SK-N-SH (cell line): ENCODE measurements around the gene TNRC6C. TPM values are rescaled to one million over a fixed set of nuclear protein-coding genes. Genes with fewer than 3 reads are reported as not detected.

Experiments used
- CTCF ChIA-PET: fragments of 300-600, 350-600 bp; formaldehyde crosslinking; extraction: SDS; loops from one replicate; lab custom pipeline; 2021; lab: Yijun Ruan, JAX
- POLR2A ChIA-PET: fragments of 350-600 bp; sonication (Branson Sonifier 250); formaldehyde crosslinking; extraction: SDS; loops from one replicate; lab custom pipeline; 2020; ENCODE audit warnings: antibody characterized with exemption, inconsistent platforms; lab: Yijun Ruan, JAX
- DNase-seq: peaks from one replicate; pipeline ENCODE4 v3.0.0; 2012
- H2AFZ ChIP-seq: fragments of 200-600 bp; sonication (generic); 2 replicates; pipeline ENCODE4 v1.8.1; 2016; ENCODE audit warnings: antibody characterized with exemption, mild to moderate bottlenecking, low read depth
- H3F3A ChIP-seq: fragments of 200-600 bp; sonication (generic); replicated peaks from 2 replicates; pipeline ENCODE3; 2016; ENCODE audit warnings: antibody characterized with exemption, mild to moderate bottlenecking; ENCODE audit not compliant: insufficient read depth
- H3K27ac ChIP-seq, 2 experiments: fragments of 200-500 bp in 1 of 2; fragments of 200-600 bp in 1 of 2; sonication (Bioruptor generic) in 1 of 2; sonication (generic), shearing (Covaris generic) in 1 of 2; 2 replicates each; pipeline versions ENCODE4 v1.5.1 to v1.6.1; 2014 to 2016; ENCODE audit warnings: low read depth in 2 of 2, inconsistent platforms in 1 of 2, low read length in 1 of 2, mild to moderate bottlenecking in 1 of 2, mixed read lengths in 1 of 2
- H3K27me3 ChIP-seq: fragments of 200-600 bp; sonication (generic), shearing (Covaris generic); 2 replicates; pipeline ENCODE4 v1.6.1; 2016; ENCODE audit warnings: mixed run types; ENCODE audit not compliant: insufficient read depth
- H3K36me3 ChIP-seq, 2 experiments: fragments of 200-500 bp in 1 of 2; fragments of 200-600 bp in 1 of 2; sonication (Bioruptor generic) in 1 of 2; sonication (generic) in 1 of 2; replicated peaks in 1 of 2; 2 replicates each; pipeline versions ENCODE3 to v1.5.1; 2014 to 2016; ENCODE audit warnings: low read length in 1 of 2, mild to moderate bottlenecking in 1 of 2; ENCODE audit not compliant: insufficient read depth in 2 of 2, control insufficient read depth in 1 of 2
- H3K4me1 ChIP-seq, 2 experiments: fragments of 200-500 bp in 1 of 2; fragments of 200-600 bp in 1 of 2; sonication (Bioruptor generic) in 1 of 2; sonication (generic), shearing (Covaris generic) in 1 of 2; 2 replicates each; pipeline versions ENCODE4 v1.5.1 to v1.6.1; 2014 to 2016; ENCODE audit warnings: low read depth in 1 of 2, low read length in 1 of 2, mixed run types in 1 of 2; ENCODE audit not compliant: insufficient read depth in 2 of 2, control insufficient read depth in 1 of 2
- H3K4me2 ChIP-seq: fragments of 200-600 bp; sonication (generic), shearing (Covaris generic); 2 replicates; pipeline ENCODE4 v1.6.1; 2017; ENCODE audit warnings: mixed run types
- H3K4me3 ChIP-seq, 2 experiments: fragments of 200-500 bp in 1 of 2; fragments of 200-600 bp in 1 of 2; sonication (Bioruptor generic) in 1 of 2; sonication (generic), shearing (Covaris generic) in 1 of 2; 2 replicates each; pipeline versions ENCODE4 v1.5.1 to v1.8.1; 2014 to 2016; ENCODE audit warnings: low read depth in 2 of 2, inconsistent platforms in 1 of 2, low read length in 1 of 2, mild to moderate bottlenecking in 1 of 2, mixed read lengths in 1 of 2, moderate library complexity in 1 of 2
- H3K79me2 ChIP-seq: fragments of 200-600 bp; sonication (generic); 2 replicates; pipeline ENCODE4 v1.8.1; 2017; ENCODE audit warnings: mild to moderate bottlenecking; ENCODE audit not compliant: insufficient read depth
- H3K9ac ChIP-seq: fragments of 200-600 bp; sonication (generic); 2 replicates; pipeline ENCODE4 v1.6.1; 2017; ENCODE audit warnings: mixed run types
- H3K9me2 ChIP-seq: fragments of 200-600 bp; sonication (generic); 2 replicates; pipeline ENCODE4 v1.6.1; 2017; ENCODE audit warnings: mixed run types
- H3K9me3 ChIP-seq: fragments of 200-600 bp; sonication (generic); 2 replicates; pipeline ENCODE4 v1.6.1; 2017; ENCODE audit warnings: mixed run types, mild to moderate bottlenecking, moderate library complexity
- H4K20me1 ChIP-seq: fragments of 200-600 bp; sonication (generic); 2 replicates; pipeline ENCODE4 v1.6.1; 2017; ENCODE audit warnings: mild to moderate bottlenecking, mixed run types; ENCODE audit not compliant: insufficient read depth
- ELF1 ChIP-seq: IDR thresholded peaks from 2 replicates; pipeline ENCODE4 v1.4.0; 2012
- EP300 ChIP-seq, 2 experiments: IDR thresholded peaks; 2 replicates each; pipeline versions ENCODE4 v1.4.0 to v1.6.1; 2012; ENCODE audit warnings: borderline replicate concordance in 1 of 2, low read depth in 1 of 2, low read length in 1 of 2
- FOSL2 ChIP-seq: IDR thresholded peaks from 2 replicates; pipeline ENCODE4 v1.4.0; 2012; ENCODE audit warnings: low read depth, mild to moderate bottlenecking, moderate library complexity, borderline replicate concordance
- GABPA ChIP-seq: IDR thresholded peaks from 2 replicates; pipeline ENCODE4 v1.4.0; 2012; ENCODE audit warnings: low read depth, mild to moderate bottlenecking
- GATA2 ChIP-seq: sonication (generic); formaldehyde crosslinking; IDR thresholded peaks from 2 replicates; pipeline ENCODE4 v1.5.0; 2020; ENCODE audit warnings: mild to moderate bottlenecking, missing genetic modification reagents
- RFX5 ChIP-seq: IDR thresholded peaks from 2 replicates; pipeline ENCODE4 v1.6.1; 2012; ENCODE audit warnings: mild to moderate bottlenecking, improper control_type of control experiment, low read length
- RXRA ChIP-seq: IDR thresholded peaks from 2 replicates; pipeline ENCODE4 v1.4.0; 2012; ENCODE audit warnings: low read depth, mild to moderate bottlenecking, borderline replicate concordance
- USF1 ChIP-seq: IDR thresholded peaks from 2 replicates; pipeline ENCODE4 v1.4.0; 2012; ENCODE audit warnings: low read depth, borderline replicate concordance
- ZBTB33 ChIP-seq: IDR thresholded peaks from 2 replicates; pipeline ENCODE4 v1.4.0; 2012; ENCODE audit warnings: low read depth, borderline replicate concordance
- WGBS: methylation state at CpG from one replicate; pipeline ENCODE4 v1.1.6; 2017; ENCODE audit warnings: low lambda C conversion rate; 5-methylcytosine and 5-hydroxymethylcytosine counted together
- polyA plus RNA-seq, 3 experiments: library from polyadenylated mRNA; depleted of rRNA; stranded (reverse); fragments of >200 nt; gene quantifications; 2 replicates each; pipeline ENCODE4 v1.2.3, GENCODE V29; 2012
- TF ChIP-seq, protein P1 (sequence below): fragments of 150-350 bp; IDR thresholded peaks from 2 replicates; pipeline ENCODE4 v1.6.1; 2016; ENCODE audit warnings: mild to moderate bottlenecking, low read depth, low read length
- TF ChIP-seq, protein P2 (sequence below): fragments of 200-600 bp; sonication (generic); IDR thresholded peaks from 2 replicates; pipeline ENCODE4 v1.6.1; 2017; ENCODE audit warnings: antibody characterized with exemption, mild to moderate bottlenecking, moderate library complexity

Gene TNRC6C
- polyA plus RNA-seq, 1 of the 3 experiments (the other 2 are of a cell fraction), result 2.2 TPM

DNA sequence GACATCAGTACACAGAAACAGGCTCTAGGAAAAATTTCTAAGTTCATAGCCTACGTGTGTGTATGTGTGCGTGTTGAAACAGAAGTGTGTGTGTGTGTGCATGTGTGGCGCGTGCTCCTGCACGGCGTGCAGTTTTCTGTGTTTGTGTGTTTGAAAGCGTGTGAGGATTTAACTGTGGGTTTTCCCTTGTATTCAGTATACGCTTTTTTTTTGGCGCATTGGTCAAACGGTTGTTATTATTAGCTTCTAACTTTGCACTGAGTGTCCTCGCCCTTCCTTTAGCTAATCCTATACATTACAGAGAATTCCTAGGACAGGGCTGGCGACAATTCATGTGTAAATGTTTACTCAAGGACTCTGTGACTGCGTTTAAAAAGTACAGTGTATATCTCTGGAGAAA, 147.0 kb downstream of the TNRC6C start (continued):
- TF ChIP-seq ZBTB33 (no peak), GATA2 (CRISPR knock-in tag) (no peak), ELF1 (no peak), GABPA (no peak)

DNA sequence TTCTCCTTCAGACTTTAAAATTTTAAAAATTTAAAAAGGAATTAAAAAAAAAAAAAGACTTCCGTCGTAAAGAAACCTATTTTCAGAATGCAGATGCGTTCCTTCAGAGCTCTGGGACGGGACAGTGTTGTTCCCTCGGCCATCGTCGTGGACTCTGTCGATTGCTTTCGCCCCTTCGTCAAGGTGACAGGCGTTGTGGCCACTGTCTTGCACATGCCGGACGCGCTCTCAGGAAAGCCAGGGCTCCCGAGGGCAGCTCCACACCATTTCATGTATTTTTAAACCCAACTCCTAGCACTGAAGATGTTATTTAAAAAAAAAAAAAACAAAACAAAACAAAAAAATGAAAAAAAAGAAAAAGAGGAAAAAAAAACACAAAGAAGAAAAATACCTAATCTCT, 147.7 kb downstream of the TNRC6C start:
- Histone ChIP-seq H3K9me2 (no peaks in the 10 kb centered on the region), H3K9me3 (no peaks in the 10 kb centered on the region), H3K4me3 (no peak overlapping the region), H3K4me2 (no peak overlapping the region), H3K4me1 (no peaks in the 10 kb centered on the region), H3K9ac (no peak overlapping the region), H4K20me1 (no peaks in the 10 kb centered on the region), H3K36me3 (peaks cover 19 to 58% of the 10 kb centered on the region in 2 experiments), H3K27ac (no peak overlapping the region), H3K27me3 (no peaks in the 10 kb centered on the region), H2AFZ (no peak overlapping the region), H3F3A (peaks cover 12% of the 10 kb centered on the region), H3K79me2 (no peaks in the 10 kb centered on the region)
- ChIA-PET POLR2A (no interaction called here), CTCF (interaction anchor here (1.1 to 3.3 kb wide), 8 partner anchors 11 to 564 kb away, joined by 3 to 21 read pairs (median 5); no protein-coding TSS in a partner anchor)
- DNase-seq, result no peak
- 95% methylated on average over 15 of the region's 15 CpGs for WGBS
- TF ChIP-seq EP300 (IDR thresholded peaks at IDR 0.05; ENCODE audit: borderline replicate concordance in 1 of 2, low read depth in 1 of 2, low read length in 1 of 2) (no peak), RFX5 (no peak), ELF1 (no peak), FOSL2 (no peak), RXRA (no peak), USF1 (no peak)
- TF ChIP-seq, protein P1, sequence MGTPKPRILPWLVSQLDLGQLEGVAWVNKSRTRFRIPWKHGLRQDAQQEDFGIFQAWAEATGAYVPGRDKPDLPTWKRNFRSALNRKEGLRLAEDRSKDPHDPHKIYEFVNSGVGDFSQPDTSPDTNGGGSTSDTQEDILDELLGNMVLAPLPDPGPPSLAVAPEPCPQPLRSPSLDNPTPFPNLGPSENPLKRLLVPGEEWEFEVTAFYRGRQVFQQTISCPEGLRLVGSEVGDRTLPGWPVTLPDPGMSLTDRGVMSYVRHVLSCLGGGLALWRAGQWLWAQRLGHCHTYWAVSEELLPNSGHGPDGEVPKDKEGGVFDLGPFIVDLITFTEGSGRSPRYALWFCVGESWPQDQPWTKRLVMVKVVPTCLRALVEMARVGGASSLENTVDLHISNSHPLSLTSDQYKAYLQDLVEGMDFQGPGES, result no peak
- TF ChIP-seq, protein P2, sequence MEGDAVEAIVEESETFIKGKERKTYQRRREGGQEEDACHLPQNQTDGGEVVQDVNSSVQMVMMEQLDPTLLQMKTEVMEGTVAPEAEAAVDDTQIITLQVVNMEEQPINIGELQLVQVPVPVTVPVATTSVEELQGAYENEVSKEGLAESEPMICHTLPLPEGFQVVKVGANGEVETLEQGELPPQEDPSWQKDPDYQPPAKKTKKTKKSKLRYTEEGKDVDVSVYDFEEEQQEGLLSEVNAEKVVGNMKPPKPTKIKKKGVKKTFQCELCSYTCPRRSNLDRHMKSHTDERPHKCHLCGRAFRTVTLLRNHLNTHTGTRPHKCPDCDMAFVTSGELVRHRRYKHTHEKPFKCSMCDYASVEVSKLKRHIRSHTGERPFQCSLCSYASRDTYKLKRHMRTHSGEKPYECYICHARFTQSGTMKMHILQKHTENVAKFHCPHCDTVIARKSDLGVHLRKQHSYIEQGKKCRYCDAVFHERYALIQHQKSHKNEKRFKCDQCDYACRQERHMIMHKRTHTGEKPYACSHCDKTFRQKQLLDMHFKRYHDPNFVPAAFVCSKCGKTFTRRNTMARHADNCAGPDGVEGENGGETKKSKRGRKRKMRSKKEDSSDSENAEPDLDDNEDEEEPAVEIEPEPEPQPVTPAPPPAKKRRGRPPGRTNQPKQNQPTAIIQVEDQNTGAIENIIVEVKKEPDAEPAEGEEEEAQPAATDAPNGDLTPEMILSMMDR, result no peak
